ENCODE data around the gene CCDC198. TPM values are rescaled to one million over a fixed set of nuclear protein-coding genes. Genes with fewer than 3 reads are reported as not detected.

CCDC198 gene
- polyA plus RNA-seq, 1 donor (not counting 4 experiments of a cell fraction or from before 2014, with no cell fraction given), result not detected

DNA sequence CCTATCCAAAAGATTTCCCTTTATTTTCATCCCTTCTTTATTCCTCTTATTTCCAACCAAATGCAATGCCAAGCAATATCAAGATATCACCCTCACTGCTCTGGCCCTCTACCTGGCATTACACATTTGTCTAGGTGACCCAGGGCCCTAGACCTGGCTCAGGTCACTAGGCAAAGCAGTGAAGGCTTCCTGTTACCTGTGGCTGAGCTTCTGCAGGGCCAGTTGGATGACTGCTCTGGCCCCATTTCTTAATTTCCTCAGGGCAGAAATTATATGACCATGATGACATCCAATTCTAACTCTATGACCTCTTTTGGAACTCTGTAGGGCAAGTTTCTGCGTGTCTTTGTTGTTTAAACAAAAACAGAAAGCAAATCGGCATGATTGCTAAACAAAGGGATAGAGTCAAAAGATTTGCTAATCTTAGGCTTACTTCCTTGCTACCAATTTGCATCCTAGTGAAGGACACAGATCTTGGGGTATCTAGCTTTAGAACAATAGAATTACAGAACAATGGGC lies 7.4 kb upstream of the CCDC198 start:
- Histone ChIP-seq H3K4me3 (ENCODE audit: control insufficient read depth in 2 of 3, extremely low read depth in 1 of 3, insufficient read depth in 2 of 3, low read depth in 1 of 3, low read length in 3 of 3) (no peak overlapping the region), H3K9me1 (ENCODE audit: control insufficient read depth, extremely low read depth, insufficient read depth, low read length) (no peaks in the 10 kb centered on the region), H3K4me1 (ENCODE audit: control insufficient read depth, extremely low read depth, insufficient read depth, low read length) (no peaks in the 10 kb centered on the region), H2AFZ (ENCODE audit: control insufficient read depth, low read length) (no peak overlapping the region), H3K9me3 (ENCODE audit: control insufficient read depth, low read depth, low read length) (no peaks in the 10 kb centered on the region), H3K79me2 (ENCODE audit: control insufficient read depth, insufficient read depth, low read length) (no peaks in the 10 kb centered on the region), H3K27ac (ENCODE audit: control insufficient read depth, insufficient read depth, low read length) (no peak overlapping the region), H3K36me3 (ENCODE audit: control insufficient read depth in 2 of 2, extremely low read depth in 1 of 2, insufficient read depth in 2 of 2, low read length in 2 of 2) (no peaks in the 10 kb centered on the region), H4K20me1 (ENCODE audit: control insufficient read depth, extremely low read depth, insufficient read depth, low read length) (no peaks in the 10 kb centered on the region), H3K27me3 (ENCODE audit: control insufficient read depth, extremely low read depth, insufficient read depth, low read length) (peaks cover 2% of the 10 kb centered on the region), H3K4me2 (ENCODE audit: control insufficient read depth, extremely low read depth, insufficient read depth, low read depth, low read length) (no peak overlapping the region), H3K9ac (ENCODE audit: control insufficient read depth, extremely low read depth, insufficient read depth, low read length) (no peak overlapping the region)
- dilution Hi-C loops (cut with MboI; ENCODE audit: extremely low pct_ligation_motif_present, low sequenced_read_pairs), result no loop called here
- FAIRE-seq (no peak), DNase-seq (ENCODE audit: low read depth, low spot score) (no peak)
- TF ChIP-seq, protein P1, sequence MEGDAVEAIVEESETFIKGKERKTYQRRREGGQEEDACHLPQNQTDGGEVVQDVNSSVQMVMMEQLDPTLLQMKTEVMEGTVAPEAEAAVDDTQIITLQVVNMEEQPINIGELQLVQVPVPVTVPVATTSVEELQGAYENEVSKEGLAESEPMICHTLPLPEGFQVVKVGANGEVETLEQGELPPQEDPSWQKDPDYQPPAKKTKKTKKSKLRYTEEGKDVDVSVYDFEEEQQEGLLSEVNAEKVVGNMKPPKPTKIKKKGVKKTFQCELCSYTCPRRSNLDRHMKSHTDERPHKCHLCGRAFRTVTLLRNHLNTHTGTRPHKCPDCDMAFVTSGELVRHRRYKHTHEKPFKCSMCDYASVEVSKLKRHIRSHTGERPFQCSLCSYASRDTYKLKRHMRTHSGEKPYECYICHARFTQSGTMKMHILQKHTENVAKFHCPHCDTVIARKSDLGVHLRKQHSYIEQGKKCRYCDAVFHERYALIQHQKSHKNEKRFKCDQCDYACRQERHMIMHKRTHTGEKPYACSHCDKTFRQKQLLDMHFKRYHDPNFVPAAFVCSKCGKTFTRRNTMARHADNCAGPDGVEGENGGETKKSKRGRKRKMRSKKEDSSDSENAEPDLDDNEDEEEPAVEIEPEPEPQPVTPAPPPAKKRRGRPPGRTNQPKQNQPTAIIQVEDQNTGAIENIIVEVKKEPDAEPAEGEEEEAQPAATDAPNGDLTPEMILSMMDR (optimal IDR thresholded peaks at IDR 0.05 in 1 of 3, IDR thresholded peaks at IDR 0.05 in 1 of 3, conservative IDR thresholded peaks at IDR 0.05 in 1 of 3; ENCODE audit: extremely low read depth in 1 of 3, insufficient read depth in 2 of 3, low read length in 3 of 3), result no peak
- no peak for TF ChIP-seq EZH2 (IDR thresholded peaks at IDR 0.05; ENCODE audit: low read length)

DNA sequence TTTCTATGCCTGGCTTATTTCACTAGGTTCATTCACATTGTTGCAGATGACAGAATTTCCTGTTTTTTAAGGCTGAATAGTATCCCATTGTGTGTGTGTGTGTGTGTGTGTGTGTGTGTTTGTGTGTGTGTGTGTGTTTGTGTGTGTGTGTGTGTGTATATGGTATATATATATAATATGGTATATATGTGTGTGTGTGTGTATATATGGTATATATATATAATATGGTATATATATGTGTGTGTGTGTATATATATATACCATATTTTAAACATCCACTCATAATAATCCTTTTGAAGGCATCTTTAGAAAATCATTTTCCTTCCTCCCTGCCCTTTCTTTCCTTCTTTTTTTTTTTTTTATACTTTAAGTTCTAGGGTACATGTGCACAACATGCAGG lies 5.0 kb upstream of the CCDC198 start:
- Histone ChIP-seq H3K79me2 (ENCODE audit: control insufficient read depth, insufficient read depth, low read length) (no peaks in the 10 kb centered on the region), H3K9me1 (ENCODE audit: control insufficient read depth, extremely low read depth, insufficient read depth, low read length) (no peaks in the 10 kb centered on the region), H3K9me3 (ENCODE audit: control insufficient read depth, low read depth, low read length) (no peaks in the 10 kb centered on the region), H4K20me1 (ENCODE audit: control insufficient read depth, extremely low read depth, insufficient read depth, low read length) (no peaks in the 10 kb centered on the region), H3K4me3 (ENCODE audit: control insufficient read depth in 2 of 3, extremely low read depth in 1 of 3, insufficient read depth in 2 of 3, low read depth in 1 of 3, low read length in 3 of 3) (no peak overlapping the region), H3K4me2 (ENCODE audit: control insufficient read depth, extremely low read depth, insufficient read depth, low read depth, low read length) (no peak overlapping the region), H3K36me3 (ENCODE audit: control insufficient read depth in 2 of 2, extremely low read depth in 1 of 2, insufficient read depth in 2 of 2, low read length in 2 of 2) (no peaks in the 10 kb centered on the region), H3K27ac (ENCODE audit: control insufficient read depth, insufficient read depth, low read length) (no peak overlapping the region), H3K9ac (ENCODE audit: control insufficient read depth, extremely low read depth, insufficient read depth, low read length) (no peak overlapping the region), H3K4me1 (ENCODE audit: control insufficient read depth, extremely low read depth, insufficient read depth, low read length) (no peaks in the 10 kb centered on the region), H2AFZ (ENCODE audit: control insufficient read depth, low read length) (no peak overlapping the region), H3K27me3 (ENCODE audit: control insufficient read depth, extremely low read depth, insufficient read depth, low read length) (peaks cover 3% of the 10 kb centered on the region)
- FAIRE-seq (no peak), DNase-seq (ENCODE audit: low read depth, low spot score) (no peak)
- dilution Hi-C loops (cut with MboI; ENCODE audit: extremely low pct_ligation_motif_present, low sequenced_read_pairs), result no loop called here
- no peak for TF ChIP-seq EZH2 (IDR thresholded peaks at IDR 0.05; ENCODE audit: low read length)
- TF ChIP-seq, protein P1 (optimal IDR thresholded peaks at IDR 0.05 in 1 of 3, IDR thresholded peaks at IDR 0.05 in 1 of 3, conservative IDR thresholded peaks at IDR 0.05 in 1 of 3; ENCODE audit: extremely low read depth in 1 of 3, insufficient read depth in 2 of 3, low read length in 3 of 3), result no peak
